ENCODE results near the gene CKAP5.

- TF ChIP-seq SUZ12 (IDR thresholded peaks at IDR 0.05) (no peak), TARDBP (IDR thresholded peaks at IDR 0.05) (no peak), BHLHE40 (IDR thresholded peaks at IDR 0.05; ENCODE audit: borderline replicate concordance) (no peak), ELF4 (IDR thresholded peaks at IDR 0.05) (no peak), NFRKB (IDR thresholded peaks at IDR 0.05) (no peak), SP1 (IDR thresholded peaks at IDR 0.05) (no peak), FOXM1 (IDR thresholded peaks at IDR 0.05; ENCODE audit: borderline replicate concordance) (no peak), FOXK2 (IDR thresholded peaks at IDR 0.05) (no peak)
Measured at GRCh38 chr11:46889689-46890475, 43.8 kb upstream of the CKAP5 start.
